Choroid plexus epithelial cell (primary cell): ENCODE data around the gene MKRN2OS.

Experiments used
- DNase-seq: peaks from one replicate; pipeline ENCODE4 v3.0.0-alpha.2; 2010; ENCODE audit warnings: low read depth
- H3K4me3 ChIP-seq: 2 replicates; pipeline ENCODE4 v1.5.1; 2011; ENCODE audit warnings: low read depth, mild to moderate bottlenecking, control low read depth, low read length, moderate library complexity
- CTCF ChIP-seq: conservative IDR thresholded peaks from 2 replicates; pipeline ENCODE4 v1.5.1; 2011; ENCODE audit warnings: low read depth, mild to moderate bottlenecking, control low read depth, inconsistent platforms, low read length, moderate library complexity

MKRN2OS gene

GRCh38 chr3:12507591-12508281 is 37.6 kb downstream of the MKRN2OS start:
- TF ChIP-seq CTCF: no peak
- DNase-seq: peak; percentile 86
- peak overlapping the region; percentile 11 for H3K4me3 ChIP-seq

- no peak overlapping the region for H3K4me3 ChIP-seq
- DNase-seq: no peak
- TF ChIP-seq CTCF: no peak
Measured at GRCh38 chr3:12506201-12506709, 39.0 kb downstream of the MKRN2OS start.

- DNase-seq: peak; percentile 74
- TF ChIP-seq CTCF: no peak
- H3K4me3 ChIP-seq: no peak overlapping the region
Measured at GRCh38 chr3:12503126-12503957, 42.0 kb downstream of the MKRN2OS start.

- no peak for TF ChIP-seq CTCF
- no peak overlapping the region for H3K4me3 ChIP-seq
- DNase-seq: peak; percentile 94
Measured at GRCh38 chr3:12501360-12502020, 43.8 kb downstream of the MKRN2OS start.

- DNase-seq: no peak
- no peak for TF ChIP-seq CTCF
- no peak overlapping the region for H3K4me3 ChIP-seq
Measured at GRCh38 chr3:12499474-12499873, 45.8 kb downstream of the MKRN2OS start.

- no peak for TF ChIP-seq CTCF
- H3K4me3 ChIP-seq: no peak overlapping the region
- DNase-seq: no peak
Measured at GRCh38 chr3:12496453-12496761, 48.9 kb downstream of the MKRN2OS start.
